ENCODE data around the gene USP51. TPM values are rescaled to one million over a fixed set of nuclear protein-coding genes. Genes with fewer than 3 reads are reported as not detected.
A peak's percentile ranks its signal among the peaks of the same experiment; 100 is the strongest.
"Not testable (repeated sequence)": the region's sequence is repeated elsewhere in the genome, so short reads cannot be mapped to it uniquely, and the experiment has no call there.

USP51 gene
- total and polyA plus RNA-seq, 12 donors = 1.8 to 20.5 (median 6.0) TPM

GRCh38 chrX:55487143-55487542 is 2.5 kb downstream of the USP51 start:
- H3K27ac ChIP-seq = peak overlapping the region in 1 of 5 donors; percentile 35
- H3K36me3 ChIP-seq (replicated peaks in 1 of 2) = no peaks in the 10 kb centered on the region
- peaks cover 5% of the 10 kb centered on the region for H3K27me3 ChIP-seq
- no peaks in the 10 kb centered on the region for H3K9me3 ChIP-seq (replicated peaks in 1 of 3)
- no peaks in the 10 kb centered on the region for H3K4me1 ChIP-seq (replicated peaks in 1 of 2)
- no peak for TF ChIP-seq CTCF (IDR thresholded peaks at IDR 0.05)
- no peak for TF ChIP-seq POLR2A (IDR thresholded peaks at IDR 0.05)
- DNase-seq = peak in 3 of 7 donors; percentile 4 to 11 (median 7)
- 73 to 83% (median 76%) methylated on average over 1 to 2 of the region's 2 CpGs for WGBS, 4 donors
- no peak overlapping the region for H3K4me3 ChIP-seq
- intact Hi-C loops (cut with DNase I) = no loop called here

- intact Hi-C loops (cut with DNase I) = no loop called here
- H3K4me3 ChIP-seq = no peak overlapping the region
- H3K27ac ChIP-seq = no peak overlapping the region
- peak in 5 of 7 donors; percentile 12 to 37 (median 16) for DNase-seq
- H3K36me3 ChIP-seq (replicated peaks in 1 of 2) = no peaks in the 10 kb centered on the region
- peaks cover 5% of the 10 kb centered on the region for H3K27me3 ChIP-seq
- TF ChIP-seq POLR2A (IDR thresholded peaks at IDR 0.05) (no peak), CTCF (IDR thresholded peaks at IDR 0.05) (no peak)
- no peaks in the 10 kb centered on the region for H3K9me3 ChIP-seq (replicated peaks in 1 of 3)
- H3K4me1 ChIP-seq (replicated peaks in 1 of 2) = no peaks in the 10 kb centered on the region
- 51 to 69% (median 58%) methylated on average over 2 to 3 of the region's 3 CpGs for WGBS, 4 donors
Measured at GRCh38 chrX:55486736-55487135, 2.9 kb downstream of the USP51 start.

GRCh38 chrX:55484948-55485347 is 4.7 kb downstream of the USP51 start:
- no peaks in the 10 kb centered on the region for H3K27me3 ChIP-seq
- intact Hi-C loops (cut with DNase I) = no loop called here
- no peak overlapping the region for H3K27ac ChIP-seq
- TF ChIP-seq CTCF (IDR thresholded peaks at IDR 0.05) (no peak), POLR2A (IDR thresholded peaks at IDR 0.05) (no peak)
- DNase-seq = no peak
- no peak overlapping the region for H3K4me3 ChIP-seq
- H3K9me3 ChIP-seq (replicated peaks in 1 of 3) = no peaks in the 10 kb centered on the region
- H3K4me1 ChIP-seq (replicated peaks in 1 of 2) = no peaks in the 10 kb centered on the region
- H3K36me3 ChIP-seq (replicated peaks in 1 of 2) = no peaks in the 10 kb centered on the region

- intact Hi-C loops (cut with DNase I) = no loop called here
- H3K27me3 ChIP-seq = no peaks in the 10 kb centered on the region
- DNase-seq = no peak
- TF ChIP-seq CTCF (IDR thresholded peaks at IDR 0.05) (no peak), POLR2A (IDR thresholded peaks at IDR 0.05) (no peak)
- WGBS, 4 donors = 51 to 89% (median 68%) methylated on average over 1 to 3 of the region's 3 CpGs
- H3K9me3 ChIP-seq (replicated peaks in 1 of 3) = no peaks in the 10 kb centered on the region
- no peak overlapping the region for H3K27ac ChIP-seq
- no peaks in the 10 kb centered on the region for H3K36me3 ChIP-seq (replicated peaks in 1 of 2)
- H3K4me3 ChIP-seq = no peak overlapping the region
- H3K4me1 ChIP-seq (replicated peaks in 1 of 2) = no peaks in the 10 kb centered on the region
Measured at GRCh38 chrX:55480390-55481062, 9.1 kb downstream of the USP51 start.

- H3K36me3 ChIP-seq (replicated peaks in 1 of 2); H3K4me1 ChIP-seq (replicated peaks in 1 of 2); H3K4me3 ChIP-seq; DNase-seq; H3K27ac ChIP-seq; intact Hi-C loops (cut with DNase I); H3K9me3 ChIP-seq (replicated peaks in 1 of 3); H3K27me3 ChIP-seq: not testable (repeated sequence)
- WGBS, 4 donors = 67 to 87% (median 74%) methylated on average over 4 of the region's 8 CpGs
Measured at GRCh38 chrX:55479956-55480355, 9.7 kb downstream of the USP51 start.

- DNase-seq; H3K36me3 ChIP-seq (replicated peaks in 1 of 2); H3K4me3 ChIP-seq; H3K9me3 ChIP-seq (replicated peaks in 1 of 3); H3K27me3 ChIP-seq; intact Hi-C loops (cut with DNase I); H3K4me1 ChIP-seq (replicated peaks in 1 of 2); H3K27ac ChIP-seq: not testable (repeated sequence)
- WGBS, 4 donors = no CpG with 5 or more reads among the region's 5 CpGs
Measured at GRCh38 chrX:55465791-55466190, 23.9 kb downstream of the USP51 start.

- no CpG with 5 or more reads among the region's 5 CpGs for WGBS, 4 donors
- H3K27me3 ChIP-seq; H3K4me3 ChIP-seq; H3K4me1 ChIP-seq (replicated peaks in 1 of 2); DNase-seq; H3K9me3 ChIP-seq (replicated peaks in 1 of 3); intact Hi-C loops (cut with DNase I); H3K36me3 ChIP-seq (replicated peaks in 1 of 2); H3K27ac ChIP-seq: not testable (repeated sequence)
Measured at GRCh38 chrX:55465108-55465507, 24.5 kb downstream of the USP51 start.
